K562 (cell line): Measurements from ENCODE around the gene CXCL6. TPM values are rescaled to one million over a fixed set of nuclear protein-coding genes. Genes with fewer than 3 reads are reported as not detected.

Source experiments
- polyA plus RNA-seq, 8 experiments: library from polyadenylated mRNA; depleted of rRNA in 4 of 8; stranded (reverse) in 5 of 8; unstranded in 3 of 8; fragments of >200 nt; fragmentation: Nextera tagmentation in 2 of 8; fragmentation: Illumina TruSeq in 1 of 8; extraction: Ambion mirVana in 2 of 8; extraction: Trizol in 1 of 8; gene quantifications; 2 replicates each; pipeline versions ENCODE4 v1.2.1 to v1.2.3, GENCODE V29; 2011 to 2014; ENCODE audit warnings: inconsistent platforms in 1 of 8, missing spikeins in 1 of 8
- total RNA-seq, 7 experiments: library from RNA; depleted of rRNA in 6 of 7; stranded (reverse); fragments of >200 nt in 6 of 7; fragmentation: Illumina TruSeq in 2 of 7; extraction: Trizol in 2 of 7; gene quantifications; 2 replicates each; pipeline versions ENCODE4 v1.2.1 to v1.2.3, GENCODE V29; 2011 to 2021; ENCODE audit warnings: low replicate concordance in 1 of 7

Gene CXCL6
- total and polyA plus RNA-seq, 9 of the 15 experiments (the other 6 are each of a cell fraction or from before 2014, with no cell fraction given): not detected

Other genes starting within 250 kb of the CXCL6 start
Only the 7 nearest of the 8 such genes appear.
- 1.8 and 2.2 TPM in 2 replicates for gene CXCL8, start 96.1 kb upstream of the CXCL6 start, total RNA-seq (2014; rRNA removed)
- 4.8 and 6.2 TPM in 2 replicates for gene CXCL8, start 96.1 kb upstream of the CXCL6 start, total RNA-seq (2014; rRNA removed; fragmentation: Illumina TruSeq; extraction: Trizol)
- gene CXCL8, start 96.1 kb upstream of the CXCL6 start, total RNA-seq (2015; rRNA removed; fragmentation: Illumina TruSeq; extraction: Trizol): 1.0 and 1.6 TPM in 2 replicates
- 3.2 and 3.3 TPM in 2 replicates for gene CXCL8, start 96.1 kb upstream of the CXCL6 start, total RNA-seq (2021)
- 3.4 and 7.7 TPM in 2 replicates for gene CXCL8, start 96.1 kb upstream of the CXCL6 start, polyA plus RNA-seq (2011; rRNA removed)
- gene CXCL8, start 96.1 kb upstream of the CXCL6 start, polyA plus RNA-seq (2014; fragmentation: Illumina TruSeq; extraction: Trizol): 2.9 and 3.3 TPM in 2 replicates
- 1 to 10 TPM; 5.8 to 6.9 TPM for gene CXCL8, start 96.1 kb upstream of the CXCL6 start, polyA plus RNA-seq (2014; fragmentation: Nextera tagmentation; extraction: Ambion mirVana)
- 2.5 and 2.8 TPM in 2 replicates for gene CXCL8, start 96.1 kb upstream of the CXCL6 start, polyA plus RNA-seq (2014; rRNA removed)
- not detected in 2 replicates for gene PF4V1, start 16.6 kb downstream of the CXCL6 start, total RNA-seq (2014; rRNA removed)
- not detected in 2 replicates for gene PF4V1, start 16.6 kb downstream of the CXCL6 start, total RNA-seq (2014; rRNA removed; fragmentation: Illumina TruSeq; extraction: Trizol)
- not detected in 2 replicates for gene PF4V1, start 16.6 kb downstream of the CXCL6 start, total RNA-seq (2015; rRNA removed; fragmentation: Illumina TruSeq; extraction: Trizol)
- gene PF4V1, start 16.6 kb downstream of the CXCL6 start, total RNA-seq (2021): not detected in 2 replicates
- gene PF4V1, start 16.6 kb downstream of the CXCL6 start, polyA plus RNA-seq (2011; rRNA removed): not detected in 2 replicates
- not detected in 2 replicates for gene PF4V1, start 16.6 kb downstream of the CXCL6 start, polyA plus RNA-seq (2014; fragmentation: Illumina TruSeq; extraction: Trizol)
- not detected for gene PF4V1, start 16.6 kb downstream of the CXCL6 start, polyA plus RNA-seq (2014; fragmentation: Nextera tagmentation; extraction: Ambion mirVana)
- gene PF4V1, start 16.6 kb downstream of the CXCL6 start, polyA plus RNA-seq (2014; rRNA removed): not detected in 2 replicates
- 2.2 TPM in 1 of 2 replicates, not detected in the other for gene CXCL1, start 32.7 kb downstream of the CXCL6 start, total RNA-seq (2014; rRNA removed)
- gene CXCL1, start 32.7 kb downstream of the CXCL6 start, total RNA-seq (2014; rRNA removed; fragmentation: Illumina TruSeq; extraction: Trizol): 0.22 and 0.29 TPM in 2 replicates
- gene CXCL1, start 32.7 kb downstream of the CXCL6 start, total RNA-seq (2015; rRNA removed; fragmentation: Illumina TruSeq; extraction: Trizol): not detected in 2 replicates
- gene CXCL1, start 32.7 kb downstream of the CXCL6 start, total RNA-seq (2021): 0.22 TPM in 1 of 2 replicates, not detected in the other
- 0.20 and 0.71 TPM in 2 replicates for gene CXCL1, start 32.7 kb downstream of the CXCL6 start, polyA plus RNA-seq (2011; rRNA removed)
- gene CXCL1, start 32.7 kb downstream of the CXCL6 start, polyA plus RNA-seq (2014; fragmentation: Illumina TruSeq; extraction: Trizol): 0.25 and 0.34 TPM in 2 replicates
- gene CXCL1, start 32.7 kb downstream of the CXCL6 start, polyA plus RNA-seq (2014; fragmentation: Nextera tagmentation; extraction: Ambion mirVana): under 1 TPM in 1 of 2 experiments, not detected in 1; 0.07 TPM
- 0.17 TPM in 1 of 2 replicates, not detected in the other for gene CXCL1, start 32.7 kb downstream of the CXCL6 start, polyA plus RNA-seq (2014; rRNA removed)
- not detected in 2 replicates for gene PF4, start 145.3 kb downstream of the CXCL6 start, total RNA-seq (2014; rRNA removed)
- gene PF4, start 145.3 kb downstream of the CXCL6 start, total RNA-seq (2014; rRNA removed; fragmentation: Illumina TruSeq; extraction: Trizol): not detected in 2 replicates
- gene PF4, start 145.3 kb downstream of the CXCL6 start, total RNA-seq (2015; rRNA removed; fragmentation: Illumina TruSeq; extraction: Trizol): not detected in 2 replicates
- gene PF4, start 145.3 kb downstream of the CXCL6 start, total RNA-seq (2021): not detected in 2 replicates
- not detected in 2 replicates for gene PF4, start 145.3 kb downstream of the CXCL6 start, polyA plus RNA-seq (2011; rRNA removed)
- gene PF4, start 145.3 kb downstream of the CXCL6 start, polyA plus RNA-seq (2014; fragmentation: Illumina TruSeq; extraction: Trizol): not detected in 2 replicates
- under 1 TPM in 1 of 2 experiments, not detected in 1; 0.11 TPM for gene PF4, start 145.3 kb downstream of the CXCL6 start, polyA plus RNA-seq (2014; fragmentation: Nextera tagmentation; extraction: Ambion mirVana)
- not detected in 2 replicates for gene PF4, start 145.3 kb downstream of the CXCL6 start, polyA plus RNA-seq (2014; rRNA removed)
- gene PPBP, start 151.5 kb downstream of the CXCL6 start, total RNA-seq (2014; rRNA removed): 0.37 TPM in 1 of 2 replicates, not detected in the other
- 0.29 TPM in 1 of 2 replicates, not detected in the other for gene PPBP, start 151.5 kb downstream of the CXCL6 start, total RNA-seq (2014; rRNA removed; fragmentation: Illumina TruSeq; extraction: Trizol)
- gene PPBP, start 151.5 kb downstream of the CXCL6 start, total RNA-seq (2015; rRNA removed; fragmentation: Illumina TruSeq; extraction: Trizol): 0.22 TPM in 1 of 2 replicates, not detected in the other
- gene PPBP, start 151.5 kb downstream of the CXCL6 start, total RNA-seq (2021): not detected in 2 replicates
- gene PPBP, start 151.5 kb downstream of the CXCL6 start, polyA plus RNA-seq (2011; rRNA removed): 0.15 and 0.38 TPM in 2 replicates
- gene PPBP, start 151.5 kb downstream of the CXCL6 start, polyA plus RNA-seq (2014; fragmentation: Illumina TruSeq; extraction: Trizol): 0.28 TPM in 1 of 2 replicates, not detected in the other
- gene PPBP, start 151.5 kb downstream of the CXCL6 start, polyA plus RNA-seq (2014; fragmentation: Nextera tagmentation; extraction: Ambion mirVana): under 1 TPM; 0.17 to 0.55 TPM
- not detected in 2 replicates for gene PPBP, start 151.5 kb downstream of the CXCL6 start, polyA plus RNA-seq (2014; rRNA removed)
- gene CXCL5, start 162.0 kb downstream of the CXCL6 start, total RNA-seq (2014; rRNA removed): not detected in 2 replicates
- gene CXCL5, start 162.0 kb downstream of the CXCL6 start, total RNA-seq (2014; rRNA removed; fragmentation: Illumina TruSeq; extraction: Trizol): not detected in 2 replicates
- not detected in 2 replicates for gene CXCL5, start 162.0 kb downstream of the CXCL6 start, total RNA-seq (2015; rRNA removed; fragmentation: Illumina TruSeq; extraction: Trizol)
- not detected in 2 replicates for gene CXCL5, start 162.0 kb downstream of the CXCL6 start, total RNA-seq (2021)
- not detected in 2 replicates for gene CXCL5, start 162.0 kb downstream of the CXCL6 start, polyA plus RNA-seq (2011; rRNA removed)
- gene CXCL5, start 162.0 kb downstream of the CXCL6 start, polyA plus RNA-seq (2014; fragmentation: Illumina TruSeq; extraction: Trizol): not detected in 2 replicates
- gene CXCL5, start 162.0 kb downstream of the CXCL6 start, polyA plus RNA-seq (2014; fragmentation: Nextera tagmentation; extraction: Ambion mirVana): not detected
- gene CXCL5, start 162.0 kb downstream of the CXCL6 start, polyA plus RNA-seq (2014; rRNA removed): not detected in 2 replicates
- 8.1 and 8.4 TPM in 2 replicates for gene CXCL3, start 202.0 kb downstream of the CXCL6 start, total RNA-seq (2014; rRNA removed)
- 6.1 and 8.0 TPM in 2 replicates for gene CXCL3, start 202.0 kb downstream of the CXCL6 start, total RNA-seq (2014; rRNA removed; fragmentation: Illumina TruSeq; extraction: Trizol)
- gene CXCL3, start 202.0 kb downstream of the CXCL6 start, total RNA-seq (2015; rRNA removed; fragmentation: Illumina TruSeq; extraction: Trizol): 2.7 and 3.1 TPM in 2 replicates
- 8.6 and 9.1 TPM in 2 replicates for gene CXCL3, start 202.0 kb downstream of the CXCL6 start, total RNA-seq (2021)
- 3.7 and 8.9 TPM in 2 replicates for gene CXCL3, start 202.0 kb downstream of the CXCL6 start, polyA plus RNA-seq (2011; rRNA removed)
- 6.1 and 6.3 TPM in 2 replicates for gene CXCL3, start 202.0 kb downstream of the CXCL6 start, polyA plus RNA-seq (2014; fragmentation: Illumina TruSeq; extraction: Trizol)
- 1 to 10 TPM; 2.3 to 5.0 TPM for gene CXCL3, start 202.0 kb downstream of the CXCL6 start, polyA plus RNA-seq (2014; fragmentation: Nextera tagmentation; extraction: Ambion mirVana)
- gene CXCL3, start 202.0 kb downstream of the CXCL6 start, polyA plus RNA-seq (2014; rRNA removed): 8.9 and 12.1 TPM in 2 replicates